Breast epithelium (tissue), 4 donors: ENCODE measurements around the gene SLC6A9. TPM values are rescaled to one million over a fixed set of nuclear protein-coding genes. Genes with fewer than 3 reads are reported as not detected.

Experiments used
- DNase-seq, 2 donors: peaks; one replicate each; pipeline ENCODE4 v3.0.0-alpha.2; 2019; ENCODE audit warnings: low spot score in 2 of 2
- H3K27ac ChIP-seq, 2 donors: fragments of 200-600 bp; sonication (generic) in 1 of 2; one replicate each; pipeline ENCODE4 v1.5.1; 2016 to 2019; ENCODE audit warnings: mild to moderate bottlenecking in 1 of 2
- H3K27me3 ChIP-seq, 2 donors: fragments of 200-600 bp; sonication (generic) in 1 of 2; one replicate each; pipeline versions ENCODE4 v1.5.1 to v1.6.0; 2017 to 2019; ENCODE audit warnings: control low read depth in 1 of 2, mild to moderate bottlenecking in 1 of 2
- H3K36me3 ChIP-seq: fragments of 200-600 bp; one replicate; pipeline ENCODE4 v1.5.1; 2019
- H3K4me1 ChIP-seq, 2 donors: fragments of 200-600 bp; sonication (generic); one replicate each; pipeline ENCODE4 v1.5.1; 2016 to 2019; ENCODE audit warnings: control low read depth in 1 of 2
- H3K4me3 ChIP-seq, 3 donors: fragments of 200-600 bp; sonication (generic); 1 replicate in 2 of 3; 2 replicates in 1 of 3; pipeline ENCODE4 v1.5.1; 2016 to 2019; ENCODE audit warnings: mild to moderate bottlenecking in 3 of 3, moderate library complexity in 2 of 3
- H3K9me3 ChIP-seq, 2 donors: fragments of 200-600 bp; sonication (generic) in 1 of 2; one replicate each; pipeline ENCODE4 v1.5.1; 2016 to 2019; ENCODE audit warnings: control low read depth in 1 of 2
- POLR2A ChIP-seq: fragments of 450-650 bp; IDR thresholded peaks from one replicate; pipeline ENCODE4 v1.6.1; 2016; ENCODE audit warnings: antibody characterized with exemption, mild to moderate bottlenecking, moderate library complexity
- POLR2AphosphoS5 ChIP-seq, 3 donors: sonication (generic); formaldehyde crosslinking; IDR thresholded peaks; one replicate each; pipeline ENCODE4 v1.6.1; 2017; ENCODE audit warnings: antibody characterized with exemption in 3 of 3
- intact Hi-C: fragments of 100-400 bp; cut with DNase I; formaldehyde crosslinking; loops from one replicate; pipeline ENCODE4 v1.15.1; 2023; ENCODE audit warnings: low total_unique reads
- total RNA-seq, 3 donors: library from RNA; depleted of rRNA; stranded (reverse); fragments of >200 nt; gene quantifications; one replicate each; pipeline ENCODE4 v1.1.0, GENCODE V29; 2016
- TF ChIP-seq, protein P1 (sequence below), 3 donors: fragments of 450-650 bp; IDR thresholded peaks; one replicate each; pipeline ENCODE4 v1.5.1; 2016 to 2017; ENCODE audit warnings: antibody characterized with exemption in 3 of 3, mild to moderate bottlenecking in 3 of 3, moderate library complexity in 3 of 3

Gene SLC6A9
- total RNA-seq, 3 donors from 2014 or later, result 0.32 to 5.1 (median 3.9) TPM

DNA sequence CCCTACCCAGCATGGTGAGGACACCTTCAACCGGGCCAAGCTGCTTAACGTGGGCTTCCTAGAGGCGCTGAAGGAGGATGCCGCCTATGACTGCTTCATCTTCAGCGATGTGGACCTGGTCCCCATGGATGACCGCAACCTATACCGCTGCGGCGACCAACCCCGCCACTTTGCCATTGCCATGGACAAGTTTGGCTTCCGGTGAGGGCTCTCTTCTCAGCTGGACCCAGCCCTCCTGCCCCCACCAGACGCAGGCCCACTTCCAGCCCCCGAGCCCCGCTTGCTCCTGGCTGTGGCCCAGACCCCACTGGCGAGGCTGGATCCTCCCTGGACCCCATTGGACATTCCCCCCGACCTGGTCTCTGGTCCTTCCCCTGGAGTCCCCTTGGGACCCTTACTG is 46.4 kb downstream of the SLC6A9 start:
- intact Hi-C loops, result loop anchor here (1.0 kb wide), 1 partner anchor 41 kb away; no protein-coding TSS in a partner anchor
- DNase-seq, result no peak
- Histone ChIP-seq H3K27me3 (no peaks in the 10 kb centered on the region), H3K9me3 (no peaks in the 10 kb centered on the region), H3K27ac (no peak overlapping the region), H3K36me3 (no peaks in the 10 kb centered on the region), H3K4me1 (no peaks in the 10 kb centered on the region), H3K4me3 (no peak overlapping the region)
- TF ChIP-seq POLR2AphosphoS5 (IDR thresholded peaks at IDR 0.05) (no peak), POLR2A (no peak)
- TF ChIP-seq, protein P1, sequence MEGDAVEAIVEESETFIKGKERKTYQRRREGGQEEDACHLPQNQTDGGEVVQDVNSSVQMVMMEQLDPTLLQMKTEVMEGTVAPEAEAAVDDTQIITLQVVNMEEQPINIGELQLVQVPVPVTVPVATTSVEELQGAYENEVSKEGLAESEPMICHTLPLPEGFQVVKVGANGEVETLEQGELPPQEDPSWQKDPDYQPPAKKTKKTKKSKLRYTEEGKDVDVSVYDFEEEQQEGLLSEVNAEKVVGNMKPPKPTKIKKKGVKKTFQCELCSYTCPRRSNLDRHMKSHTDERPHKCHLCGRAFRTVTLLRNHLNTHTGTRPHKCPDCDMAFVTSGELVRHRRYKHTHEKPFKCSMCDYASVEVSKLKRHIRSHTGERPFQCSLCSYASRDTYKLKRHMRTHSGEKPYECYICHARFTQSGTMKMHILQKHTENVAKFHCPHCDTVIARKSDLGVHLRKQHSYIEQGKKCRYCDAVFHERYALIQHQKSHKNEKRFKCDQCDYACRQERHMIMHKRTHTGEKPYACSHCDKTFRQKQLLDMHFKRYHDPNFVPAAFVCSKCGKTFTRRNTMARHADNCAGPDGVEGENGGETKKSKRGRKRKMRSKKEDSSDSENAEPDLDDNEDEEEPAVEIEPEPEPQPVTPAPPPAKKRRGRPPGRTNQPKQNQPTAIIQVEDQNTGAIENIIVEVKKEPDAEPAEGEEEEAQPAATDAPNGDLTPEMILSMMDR (IDR thresholded peaks at IDR 0.05), result no peak

- Histone ChIP-seq H3K27me3 (no peaks in the 10 kb centered on the region), H3K9me3 (no peaks in the 10 kb centered on the region), H3K36me3 (no peaks in the 10 kb centered on the region), H3K4me1 (peaks cover 0 to 4% of the 10 kb centered on the region in 2 donors), H3K4me3 (no peak overlapping the region), H3K27ac (no peak overlapping the region)
- DNase-seq, result no peak
- intact Hi-C loops, result no loop called here
- TF ChIP-seq, protein P1 (IDR thresholded peaks at IDR 0.05), result no peak
- TF ChIP-seq POLR2AphosphoS5 (IDR thresholded peaks at IDR 0.05) (no peak), POLR2A (no peak)
Measured at GRCh38 chr1:43983253-43983899, 47.9 kb downstream of the SLC6A9 start.

DNA sequence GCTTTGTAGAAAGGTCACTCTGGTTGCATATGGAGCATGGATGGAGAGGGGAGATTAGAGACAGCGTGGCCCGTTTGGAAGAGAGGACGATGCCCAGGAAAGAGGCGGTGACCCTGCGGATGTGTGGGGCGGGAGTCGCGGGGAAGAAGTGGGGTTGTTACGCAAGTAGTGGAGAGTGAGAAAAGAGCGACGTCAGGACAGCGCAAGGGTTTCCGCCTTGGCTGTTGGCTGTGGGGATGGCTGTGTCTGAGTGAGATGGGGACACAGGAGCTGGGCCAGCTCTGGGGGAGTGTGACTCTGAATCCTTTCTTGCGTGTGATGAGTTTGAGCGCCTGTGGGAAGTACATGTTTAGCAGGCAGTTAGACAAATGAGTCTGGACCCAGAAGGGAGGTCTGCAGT is 48.5 kb downstream of the SLC6A9 start:
- no peak for DNase-seq
- H3K36me3 ChIP-seq, result no peaks in the 10 kb centered on the region
- intact Hi-C loops, result no loop called here

GRCh38 chr1:43982241-43982640 is 49.0 kb downstream of the SLC6A9 start:
- Histone ChIP-seq H3K27ac (peak overlapping the region in 1 of 2 donors; percentile 5), H3K36me3 (no peaks in the 10 kb centered on the region)
- intact Hi-C loops, result no loop called here

More for the DNA sequence above, 48.5 kb downstream of the SLC6A9 start:
- Histone ChIP-seq H3K27me3 (no peaks in the 10 kb centered on the region), H3K4me3 (no peak overlapping the region), H3K27ac (peak overlapping the region in 1 of 2 donors; percentile 5), H3K9me3 (no peaks in the 10 kb centered on the region), H3K4me1 (peaks cover 0 to 9% of the 10 kb centered on the region in 2 donors)
- TF ChIP-seq, protein P1 (IDR thresholded peaks at IDR 0.05), result no peak
- TF ChIP-seq POLR2AphosphoS5 (IDR thresholded peaks at IDR 0.05), result no peak
- no peak for TF ChIP-seq POLR2A

GRCh38 chr1:43981636-43982035 is 49.6 kb downstream of the SLC6A9 start:
- no peak for DNase-seq

More at GRCh38 chr1:43982241-43982640, 49.0 kb downstream of the SLC6A9 start:
- H3K27me3 ChIP-seq, result no peaks in the 10 kb centered on the region
- H3K9me3 ChIP-seq, result no peaks in the 10 kb centered on the region
- DNase-seq, result no peak
- peaks cover 0 to 9% of the 10 kb centered on the region in 2 donors for H3K4me1 ChIP-seq
- TF ChIP-seq, protein P1 (IDR thresholded peaks at IDR 0.05), result no peak
- TF ChIP-seq POLR2A (no peak), POLR2AphosphoS5 (IDR thresholded peaks at IDR 0.05) (no peak)
- H3K4me3 ChIP-seq, result no peak overlapping the region

More at GRCh38 chr1:43981636-43982035, 49.6 kb downstream of the SLC6A9 start:
- Histone ChIP-seq H3K4me3 (no peak overlapping the region), H3K27ac (no peak overlapping the region), H3K27me3 (no peaks in the 10 kb centered on the region), H3K9me3 (no peaks in the 10 kb centered on the region), H3K36me3 (no peaks in the 10 kb centered on the region), H3K4me1 (peaks cover 0 to 9% of the 10 kb centered on the region in 2 donors)
- intact Hi-C loops, result no loop called here
- TF ChIP-seq POLR2A (no peak), POLR2AphosphoS5 (IDR thresholded peaks at IDR 0.05) (no peak)
- TF ChIP-seq, protein P1 (IDR thresholded peaks at IDR 0.05), result no peak
